NCI-H2081 treated with DMSO at 0.1 percent for 48 hours (cell line): Measurements from ENCODE around the gene S100A10.

ENCODE experiments used
- DNase-seq: peaks from one replicate; lab custom pipeline; 2025; lab: John Stamatoyannopoulos, UW

The S100A10 gene

GRCh38 chr1:151964510-151964909, 29.1 kb downstream of the S100A10 start:
- no peak for DNase-seq

DNA sequence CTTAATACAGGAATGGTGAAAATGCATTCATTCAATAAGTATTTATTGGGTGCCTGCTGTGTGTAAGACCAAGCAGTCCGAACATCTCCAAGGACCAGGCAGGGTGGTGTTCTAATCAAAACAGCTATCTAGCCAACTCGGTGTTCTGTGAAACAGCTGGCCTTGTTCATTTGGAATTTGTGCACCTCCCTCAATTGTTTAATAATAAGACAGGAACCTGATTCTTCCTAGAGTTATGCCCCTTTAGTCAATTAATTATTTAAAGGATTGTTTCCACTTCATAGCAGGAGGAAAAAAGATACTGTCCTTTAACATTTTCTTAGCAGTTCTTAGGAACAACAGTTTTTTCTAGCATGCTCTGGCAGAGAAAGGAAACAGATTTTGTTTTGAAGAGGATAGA, 30.4 kb downstream of the S100A10 start:
- DNase-seq: no peak

DNA sequence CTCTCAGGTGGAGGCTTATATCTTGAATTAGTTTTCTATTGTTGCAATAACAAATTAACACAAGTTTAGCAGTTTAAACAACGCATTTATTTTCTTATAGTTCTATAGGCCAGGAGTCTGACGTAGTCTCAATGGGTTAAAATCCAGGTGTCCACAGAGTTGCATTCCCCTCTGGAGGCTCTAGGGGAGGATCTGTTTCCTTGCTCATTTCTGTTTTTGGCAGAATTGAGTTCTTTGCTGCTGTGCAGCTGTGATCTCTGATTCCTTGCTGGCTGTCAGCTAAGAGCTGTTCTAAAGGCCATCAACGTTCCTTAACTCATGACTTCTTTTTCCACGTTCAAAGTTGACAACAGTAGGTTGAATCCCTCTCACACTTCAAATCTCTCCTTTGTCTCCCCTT, 31.8 kb downstream of the S100A10 start:
- no peak for DNase-seq

DNA sequence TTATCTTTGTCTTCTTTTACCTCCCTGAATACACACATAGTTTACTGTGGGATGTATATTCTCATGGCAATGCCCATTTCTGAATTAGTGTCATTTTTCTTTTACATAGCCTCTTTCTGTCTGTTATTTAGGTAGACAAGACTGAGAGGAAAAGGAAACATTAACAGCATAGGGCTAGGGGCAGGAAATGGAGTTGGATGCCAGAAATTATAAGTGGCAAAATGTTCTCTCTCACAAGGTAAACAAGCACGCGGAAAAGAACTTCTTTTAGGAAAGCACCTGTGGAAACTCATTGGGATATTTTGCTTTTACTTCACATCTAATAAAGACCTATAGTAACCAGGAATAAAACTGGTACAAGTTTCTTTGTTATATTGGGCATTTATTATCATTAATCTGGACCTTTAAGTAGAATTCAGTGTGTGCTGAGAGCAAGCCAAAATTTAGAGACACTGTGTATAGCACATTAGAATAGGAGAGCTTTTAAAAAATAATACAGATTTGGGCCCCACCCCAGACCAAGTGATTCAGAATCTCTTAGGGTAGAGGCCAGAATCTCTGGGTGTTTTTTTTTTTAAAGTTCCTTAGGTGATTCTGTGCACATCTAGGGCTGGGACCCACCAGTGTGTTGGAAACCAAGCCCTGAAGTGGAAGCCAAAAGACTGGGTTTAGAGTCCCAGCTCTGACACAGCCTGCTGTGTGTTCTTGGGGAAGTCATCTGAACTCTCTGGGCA, 32.7 kb downstream of the S100A10 start:
- DNase-seq: no peak

GRCh38 chr1:151958959-151959358, 34.7 kb downstream of the S100A10 start:
- no peak for DNase-seq

DNA sequence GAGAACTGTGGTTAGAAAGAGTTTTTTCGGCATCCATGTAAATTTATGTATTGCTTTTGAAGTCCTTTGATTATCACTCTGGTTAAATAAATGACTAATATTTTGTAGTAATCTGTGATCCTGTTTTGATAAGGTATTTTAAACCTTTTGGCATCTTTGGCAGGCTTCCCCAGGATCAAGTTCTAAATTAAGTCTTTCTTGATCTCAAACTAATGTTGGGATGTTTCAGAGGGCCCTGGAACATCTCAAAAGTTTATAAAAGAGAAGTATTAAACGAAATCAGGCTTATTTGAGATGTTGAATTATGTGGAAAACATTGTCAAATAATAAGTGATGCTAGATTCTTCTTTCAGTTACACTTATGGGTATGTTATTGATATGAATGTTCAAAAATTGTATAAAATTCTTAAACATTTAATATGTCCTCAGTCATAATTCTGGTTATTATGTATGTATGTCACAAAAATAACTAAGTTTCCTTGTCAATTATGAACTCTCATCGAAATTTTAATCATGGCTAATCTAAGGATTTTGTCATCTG, 36.6 kb downstream of the S100A10 start:
- no peak for DNase-seq

DNA sequence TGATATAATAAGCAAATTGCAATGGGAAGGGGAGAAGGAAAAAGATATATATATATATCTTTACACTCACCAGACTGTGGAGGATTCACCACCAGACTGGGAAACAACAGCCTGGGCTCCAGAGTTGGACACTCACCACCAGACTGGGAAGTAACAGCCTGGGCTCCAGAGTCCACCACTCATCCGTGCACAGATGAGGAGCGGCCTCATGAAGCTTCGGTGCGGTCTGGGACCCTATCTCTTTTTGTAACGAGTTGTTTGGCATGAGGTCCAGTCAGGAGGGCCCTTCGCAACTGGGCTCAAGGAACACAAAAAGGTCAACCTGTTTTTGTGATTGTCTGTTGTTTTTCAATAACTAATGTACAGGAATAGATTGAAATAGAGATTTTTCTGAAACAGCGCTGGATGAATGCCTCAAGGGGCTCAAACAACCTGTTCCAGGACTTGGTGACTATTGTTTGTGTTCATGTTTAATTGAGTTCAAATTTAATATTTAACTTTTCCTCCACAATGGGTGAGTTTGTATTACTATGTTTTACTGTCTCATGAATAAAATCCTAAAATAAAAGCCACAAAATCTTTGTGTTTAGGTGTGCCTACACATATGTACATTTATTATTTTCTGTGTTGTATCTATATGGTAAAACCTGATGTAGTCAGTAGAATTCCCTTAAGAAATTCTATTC, 40.1 kb downstream of the S100A10 start:
- DNase-seq: no peak

DNA sequence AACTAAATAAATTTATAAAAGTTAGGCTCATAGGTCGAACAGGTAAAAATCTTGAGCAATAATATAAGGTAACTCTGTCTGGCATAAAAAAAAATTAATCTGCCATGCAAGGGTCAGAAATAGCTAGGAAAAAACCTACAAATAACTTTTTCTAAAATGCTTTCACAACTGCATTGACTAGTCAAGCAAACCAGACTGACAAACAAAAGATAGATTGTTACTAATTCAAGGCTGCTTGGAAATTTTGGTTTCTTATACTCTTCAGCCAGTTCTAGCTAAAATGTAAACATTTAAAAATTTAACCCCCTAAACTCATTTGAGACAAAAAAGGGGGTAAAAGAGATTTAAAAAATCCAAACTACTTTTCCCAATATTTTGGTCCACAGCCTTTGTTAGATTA, 40.8 kb downstream of the S100A10 start:
- DNase-seq: no peak

- DNase-seq: no peak
These were observed 44.1 kb downstream of the S100A10 start for GRCh38 chr1:151949371-151950193.

DNA sequence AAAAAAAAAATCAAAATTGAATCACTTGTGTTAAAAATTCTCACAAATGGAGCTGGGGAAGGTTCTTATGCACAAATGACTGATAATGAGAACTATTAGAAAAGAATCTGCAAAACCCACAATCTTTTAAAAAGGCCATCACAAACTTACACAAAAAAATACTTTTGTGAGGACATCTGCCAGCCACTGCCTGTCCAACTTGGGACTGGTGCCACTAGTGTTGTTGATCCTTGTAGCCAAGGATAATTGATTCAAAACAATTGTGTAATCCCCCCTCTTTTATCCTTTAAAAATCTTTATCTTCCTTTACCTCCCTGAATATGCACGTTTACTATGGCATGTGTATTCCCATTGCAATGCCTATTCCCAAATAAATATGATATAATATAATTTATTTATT, 45.2 kb downstream of the S100A10 start:
- no peak for DNase-seq

- DNase-seq: no peak
These were observed 46.5 kb downstream of the S100A10 start for GRCh38 chr1:151947140-151947539.

DNA sequence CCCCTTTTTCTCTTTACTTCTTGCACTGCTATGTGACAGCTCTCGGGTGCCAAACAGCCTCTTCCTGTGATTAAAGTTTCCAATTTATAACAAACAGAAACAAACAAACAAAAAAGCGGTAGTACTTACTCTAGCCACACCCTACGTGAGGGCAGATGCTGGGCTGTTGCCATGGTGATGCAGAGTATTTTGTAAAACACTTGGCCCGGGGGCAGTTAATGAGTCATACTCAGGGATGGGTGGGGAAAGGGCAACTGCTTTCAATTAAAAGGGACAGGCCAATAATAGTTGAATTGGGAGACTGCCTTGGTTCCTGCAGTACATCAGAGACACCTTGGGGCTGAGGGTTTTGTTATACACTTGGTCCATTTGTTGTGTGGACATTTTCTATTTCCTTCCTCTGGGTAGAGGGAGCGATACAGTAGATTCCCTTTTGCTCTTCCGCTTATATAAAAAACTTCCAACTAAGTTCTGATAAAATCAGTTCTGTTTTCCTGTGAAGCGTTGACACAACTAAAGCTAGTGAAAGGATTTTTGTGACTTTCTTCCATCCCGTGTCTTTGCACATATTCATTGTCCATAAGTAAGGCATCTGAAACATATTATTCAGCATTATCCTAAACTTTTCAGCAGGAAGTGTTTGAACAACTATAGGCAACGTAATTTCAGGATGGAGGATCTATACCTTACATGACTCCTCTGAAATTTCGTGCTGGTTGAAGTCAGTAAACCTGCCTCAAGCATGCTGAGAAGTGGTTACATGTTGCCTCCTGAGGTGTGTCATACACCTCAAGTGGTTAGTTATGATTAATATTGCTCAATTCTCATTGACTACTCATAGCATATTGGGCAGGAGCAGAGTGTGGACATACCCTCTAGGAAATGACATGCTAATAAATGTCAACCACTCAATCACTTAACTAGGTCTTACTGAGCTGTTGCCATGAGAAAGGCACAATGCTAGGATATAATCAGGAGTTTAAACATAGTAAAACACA, 47.6 kb downstream of the S100A10 start:
- no peak for DNase-seq

- no peak for DNase-seq
These were observed 48.6 kb downstream of the S100A10 start for GRCh38 chr1:151944857-151945575.

DNA sequence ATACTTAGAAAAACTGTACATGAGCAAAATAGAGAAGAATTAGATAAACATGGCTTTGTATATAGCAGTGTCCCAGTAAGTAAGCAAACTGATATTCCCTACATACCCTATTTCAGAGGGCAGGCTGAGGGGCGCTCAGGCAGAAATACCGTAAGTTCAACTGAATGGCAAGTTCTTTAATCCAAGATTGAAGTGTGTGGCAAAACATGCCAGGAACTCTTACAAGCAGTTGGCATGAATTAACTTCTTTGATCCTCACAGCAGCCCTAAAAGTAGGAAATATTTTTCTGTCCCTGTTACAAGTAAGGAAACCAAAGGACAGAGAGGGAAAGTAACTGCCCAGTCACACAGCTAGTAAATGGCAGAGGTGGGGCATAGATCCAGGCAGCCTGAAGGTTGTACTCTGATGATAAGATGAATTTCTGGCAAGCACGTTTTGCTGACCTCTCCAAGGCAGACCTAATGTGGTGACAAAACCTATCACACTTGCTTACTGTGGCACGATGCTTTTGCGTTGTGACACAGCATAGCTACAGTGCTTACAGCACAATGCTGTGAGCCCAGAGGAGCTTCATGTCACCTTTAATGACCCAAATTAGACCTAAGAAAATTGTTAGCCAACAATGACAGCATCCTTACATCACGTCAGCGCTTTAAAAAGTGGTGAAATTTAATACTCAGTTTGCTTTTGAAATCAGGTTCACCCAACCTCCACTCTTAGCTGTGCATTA, 49.4 kb downstream of the S100A10 start:
- no peak for DNase-seq

DNA sequence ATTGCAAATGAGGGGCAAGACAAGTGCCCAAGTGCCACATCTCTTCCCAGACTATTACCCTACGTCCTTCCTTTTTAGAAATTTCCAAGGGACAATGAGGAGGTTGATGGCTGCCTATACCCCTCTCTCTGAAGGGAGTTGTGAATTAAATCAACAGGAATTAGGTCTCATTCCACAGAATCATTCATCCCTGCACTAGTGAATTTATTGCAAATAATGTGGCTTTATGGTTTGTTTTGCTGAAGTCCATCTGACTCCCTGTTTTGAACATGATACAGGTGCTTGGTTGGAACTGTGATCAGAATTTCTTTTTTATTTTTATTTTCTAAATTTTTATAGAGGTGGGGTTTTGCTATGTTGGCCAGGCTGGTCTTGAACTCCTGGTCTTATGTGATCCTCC, 50.1 kb downstream of the S100A10 start:
- DNase-seq: no peak

DNA sequence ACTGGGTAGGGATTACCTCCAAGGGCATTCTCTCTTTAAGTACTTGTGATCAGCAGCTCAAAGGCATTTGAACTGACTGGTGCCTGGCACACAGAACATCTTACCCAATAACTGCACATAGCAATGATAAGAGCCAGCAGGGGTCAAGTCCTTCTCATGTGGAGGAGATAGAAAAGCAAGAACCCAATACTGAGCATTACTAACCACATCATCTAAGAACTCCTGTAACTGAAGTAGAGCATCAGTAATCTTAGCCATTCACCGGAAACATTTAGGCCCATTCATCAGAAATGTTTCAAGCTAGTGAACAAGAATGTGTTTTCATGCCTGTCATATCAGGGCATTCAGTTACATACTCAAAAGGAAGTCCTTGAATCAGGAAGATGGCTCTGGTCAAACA, 50.8 kb downstream of the S100A10 start:
- no peak for DNase-seq

DNA sequence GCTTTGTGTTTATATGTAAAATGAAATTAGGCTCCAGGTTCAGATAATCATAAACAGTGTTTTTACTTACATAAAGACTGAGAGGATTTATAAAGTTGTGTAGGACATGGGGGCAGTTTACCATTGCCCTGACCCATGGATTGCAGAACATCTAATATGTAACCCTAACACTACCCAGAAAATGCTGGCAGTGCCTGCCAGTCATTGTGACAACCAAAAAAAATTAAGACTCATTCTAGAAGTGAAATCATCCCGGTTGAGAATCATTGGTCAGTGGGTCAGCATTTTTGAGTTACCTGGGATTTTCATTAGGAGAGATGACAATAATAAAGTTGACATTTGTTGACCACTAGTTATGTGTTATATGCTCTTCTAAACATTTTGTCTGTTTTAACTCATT, 53.1 kb downstream of the S100A10 start:
- no peak for DNase-seq

DNA sequence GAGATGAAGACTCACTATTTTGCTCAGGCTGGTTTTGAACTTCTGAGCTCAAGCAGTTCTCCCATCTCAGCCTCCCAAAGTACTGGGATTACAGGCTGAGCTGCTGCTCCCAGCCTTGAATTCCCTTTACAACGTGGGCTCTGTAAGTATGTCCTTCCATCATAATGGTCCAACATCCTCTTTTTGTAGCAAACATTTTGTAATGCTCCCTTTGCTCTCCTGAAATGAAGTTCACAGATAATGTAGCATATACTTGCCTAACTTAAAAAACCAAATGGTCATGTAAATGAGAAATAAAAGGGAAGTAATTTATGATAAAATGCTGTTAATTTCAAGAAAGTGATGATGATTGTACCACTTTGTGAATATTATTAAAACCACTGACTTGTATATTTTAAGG, 53.9 kb downstream of the S100A10 start:
- no peak for DNase-seq

- DNase-seq: no peak
These were observed 54.5 kb downstream of the S100A10 start for GRCh38 chr1:151939141-151939540.

GRCh38 chr1:151936653-151937052, 57.0 kb downstream of the S100A10 start:
- DNase-seq: no peak
